Muscle layer of duodenum (tissue), 2 donors: ENCODE measurements around the gene IGF2BP3.

Source experiments
- H3K27ac ChIP-seq: one replicate; pipeline ENCODE4 v1.7.0; 2013; ENCODE audit warnings: mild to moderate bottlenecking, low read length
- H3K27me3 ChIP-seq: one replicate; pipeline ENCODE4 v1.7.0; 2013; ENCODE audit warnings: low read depth, mild to moderate bottlenecking, control low read depth, low read length
- H3K36me3 ChIP-seq, 2 donors: one replicate each; pipeline ENCODE4 v1.7.0; 2013; ENCODE audit warnings: low read length in 2 of 2, control low read depth in 1 of 2, mild to moderate bottlenecking in 1 of 2; ENCODE audit not compliant: insufficient read depth in 2 of 2, control insufficient read depth in 1 of 2
- H3K4me1 ChIP-seq, 2 donors: one replicate each; pipeline ENCODE4 v1.7.0; 2013; ENCODE audit warnings: low read length in 2 of 2, mild to moderate bottlenecking in 2 of 2, control low read depth in 1 of 2, moderate library complexity in 1 of 2; ENCODE audit not compliant: insufficient read depth in 2 of 2, control insufficient read depth in 1 of 2
- H3K4me3 ChIP-seq, 2 donors: one replicate each; pipeline ENCODE4 v1.7.0; 2013; ENCODE audit warnings: low read length in 2 of 2, low read depth in 1 of 2, mild to moderate bottlenecking in 1 of 2
- H3K9me3 ChIP-seq, 2 donors: one replicate each; pipeline ENCODE4 v1.7.0; 2013; ENCODE audit warnings: low read length in 2 of 2, control low read depth in 1 of 2, mild to moderate bottlenecking in 1 of 2; ENCODE audit not compliant: control insufficient read depth in 1 of 2
- donor health status: healthy.

IGF2BP3 gene

GRCh38 chr7:23477962-23478866 lies 7.9 kb upstream of the IGF2BP3 start:
- Histone ChIP-seq H3K27ac (no peak overlapping the region), H3K9me3 (peaks cover 0 to 5% of the 10 kb centered on the region in 2 donors), H3K36me3 (no peaks in the 10 kb centered on the region), H3K27me3 (peaks cover 33% of the 10 kb centered on the region), H3K4me3 (no peak overlapping the region), H3K4me1 (peaks cover 0 to 14% of the 10 kb centered on the region in 2 donors)

- H3K4me1 ChIP-seq: peaks cover 0 to 14% of the 10 kb centered on the region in 2 donors
- H3K27me3 ChIP-seq: peaks cover 44% of the 10 kb centered on the region
- no peaks in the 10 kb centered on the region for H3K36me3 ChIP-seq
- no peak overlapping the region for H3K27ac ChIP-seq
- no peak overlapping the region for H3K4me3 ChIP-seq
- peaks cover 0 to 5% of the 10 kb centered on the region in 2 donors for H3K9me3 ChIP-seq
These were observed 6.8 kb upstream of the IGF2BP3 start for GRCh38 chr7:23477157-23477499.

- Histone ChIP-seq H3K9me3 (peaks cover 0 to 5% of the 10 kb centered on the region in 2 donors), H3K27ac (no peak overlapping the region), H3K27me3 (peaks cover 50% of the 10 kb centered on the region), H3K36me3 (no peaks in the 10 kb centered on the region), H3K4me3 (no peak overlapping the region), H3K4me1 (peaks cover 0 to 14% of the 10 kb centered on the region in 2 donors)
These were observed 6.2 kb upstream of the IGF2BP3 start for GRCh38 chr7:23476286-23477156.

- peaks cover 0 to 5% of the 10 kb centered on the region in 2 donors for H3K9me3 ChIP-seq
- H3K36me3 ChIP-seq: no peaks in the 10 kb centered on the region
- H3K27ac ChIP-seq: no peak overlapping the region
- H3K4me1 ChIP-seq: peaks cover 1 to 23% of the 10 kb centered on the region in 2 donors
- peaks cover 57% of the 10 kb centered on the region for H3K27me3 ChIP-seq
- H3K4me3 ChIP-seq: no peak overlapping the region
These were observed 5.2 kb upstream of the IGF2BP3 start for GRCh38 chr7:23475576-23475839.

- Histone ChIP-seq H3K4me1 (peaks cover 3 to 28% of the 10 kb centered on the region in 2 donors), H3K36me3 (no peaks in the 10 kb centered on the region), H3K4me3 (peak overlapping the region in 1 of 2 donors; percentile 51), H3K27me3 (peaks cover 62% of the 10 kb centered on the region), H3K9me3 (peaks cover 0 to 5% of the 10 kb centered on the region in 2 donors), H3K27ac (no peak overlapping the region)
These were observed 4.7 kb upstream of the IGF2BP3 start for GRCh38 chr7:23474829-23475575.

- no peak overlapping the region for H3K27ac ChIP-seq
- peaks cover 0 to 5% of the 10 kb centered on the region in 2 donors for H3K9me3 ChIP-seq
- peaks cover 3 to 35% of the 10 kb centered on the region in 2 donors for H3K4me1 ChIP-seq
- H3K36me3 ChIP-seq: no peaks in the 10 kb centered on the region
- peaks cover 69% of the 10 kb centered on the region for H3K27me3 ChIP-seq
- peak overlapping the region in 1 of 2 donors; percentile 51 for H3K4me3 ChIP-seq
These were observed 4.0 kb upstream of the IGF2BP3 start for GRCh38 chr7:23474094-23474828.

- peaks cover 0 to 5% of the 10 kb centered on the region in 2 donors for H3K9me3 ChIP-seq
- no peak overlapping the region for H3K27ac ChIP-seq
- peaks cover 3 to 40% of the 10 kb centered on the region in 2 donors for H3K4me1 ChIP-seq
- peak overlapping the region in 1 of 2 donors; percentile 51 for H3K4me3 ChIP-seq
- H3K36me3 ChIP-seq: no peaks in the 10 kb centered on the region
- peaks cover 74% of the 10 kb centered on the region for H3K27me3 ChIP-seq
These were observed 3.5 kb upstream of the IGF2BP3 start for GRCh38 chr7:23473844-23474093.

- Histone ChIP-seq H3K36me3 (no peaks in the 10 kb centered on the region), H3K4me3 (peak overlapping the region in 1 of 2 donors; percentile 51), H3K9me3 (peaks cover 0 to 5% of the 10 kb centered on the region in 2 donors), H3K27ac (no peak overlapping the region), H3K4me1 (peaks cover 3 to 46% of the 10 kb centered on the region in 2 donors), H3K27me3 (peaks cover 80% of the 10 kb centered on the region)
These were observed 2.9 kb upstream of the IGF2BP3 start for GRCh38 chr7:23472956-23473843.

- Histone ChIP-seq H3K4me1 (peaks cover 3 to 52% of the 10 kb centered on the region in 2 donors), H3K36me3 (no peaks in the 10 kb centered on the region), H3K4me3 (no peak overlapping the region), H3K9me3 (peaks cover 0 to 5% of the 10 kb centered on the region in 2 donors), H3K27me3 (peaks cover 86% of the 10 kb centered on the region), H3K27ac (no peak overlapping the region)
These were observed 2.3 kb upstream of the IGF2BP3 start for GRCh38 chr7:23472556-23472955.

GRCh38 chr7:23472046-23472445 lies 1.8 kb upstream of the IGF2BP3 start:
- Histone ChIP-seq H3K9me3 (peaks cover 0 to 5% of the 10 kb centered on the region in 2 donors), H3K36me3 (no peaks in the 10 kb centered on the region), H3K4me3 (no peak overlapping the region), H3K27ac (no peak overlapping the region), H3K4me1 (peaks cover 3 to 55% of the 10 kb centered on the region in 2 donors), H3K27me3 (peaks cover 90% of the 10 kb centered on the region)
